RWPE1 (cell line): Measurements from ENCODE around the gene TOR2A.

Experiments used
- CTCF ChIA-PET: fragments of 350-600 bp; sonication (Branson Sonifier 250); formaldehyde crosslinking; extraction: SDS; loops from one replicate; lab custom pipeline; 2021; lab: Yijun Ruan, JAX
- POLR2A ChIA-PET: fragments of 400-600 bp; formaldehyde crosslinking; extraction: SDS; loops from one replicate; lab custom pipeline; 2020; ENCODE audit warnings: antibody characterized with exemption; ENCODE audit not compliant: low non-redundant PET; lab: Yijun Ruan, JAX
- DNase-seq: peaks from one replicate; pipeline ENCODE4 v3.0.0; 2012; ENCODE audit warnings: low spot score
- H3K27ac ChIP-seq: fragments of 450-650 bp; 2 replicates; pipeline ENCODE4 v1.5.1; 2017
- CTCF ChIP-seq: fragments of 450-650 bp; conservative IDR thresholded peaks from 2 replicates; pipeline ENCODE4 v1.5.1; 2017; ENCODE audit warnings: low read depth, mild to moderate bottlenecking

TOR2A gene

DNA sequence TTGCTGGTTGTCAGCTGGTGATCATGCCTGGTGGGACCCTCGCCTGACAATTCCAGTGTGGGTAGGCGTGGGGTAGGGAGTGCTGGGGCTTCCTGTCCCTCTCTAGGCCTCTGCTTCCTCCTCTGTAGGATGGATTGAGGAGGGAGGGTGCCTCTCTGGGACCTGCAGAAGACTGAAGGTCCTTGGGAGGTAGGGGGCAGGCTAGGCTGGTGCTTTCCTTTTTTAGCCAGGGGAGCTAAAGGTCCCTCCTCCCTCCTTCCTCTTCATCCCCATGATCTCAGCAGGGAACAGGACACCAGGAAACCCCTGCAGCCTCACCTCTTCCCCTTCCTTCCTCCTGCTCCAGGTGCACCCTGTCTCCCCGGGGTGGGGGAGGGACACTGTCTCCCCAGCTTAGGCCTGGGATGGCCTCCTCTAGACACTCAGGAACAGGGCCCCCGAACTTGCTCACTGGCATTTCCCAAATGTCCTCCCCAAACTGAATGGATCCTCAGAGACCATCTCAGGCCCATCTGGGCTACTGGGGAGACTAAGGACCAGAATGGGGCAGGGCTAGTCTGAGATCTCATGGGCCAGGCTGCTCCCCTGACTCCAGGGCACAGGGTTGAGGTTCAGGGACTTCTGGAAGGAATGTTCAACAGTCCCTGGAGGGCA, 35.0 kb upstream of the TOR2A start:
- CTCF ChIA-PET, result interaction anchor here (0.6 to 1.4 kb wide), 3 partner anchors 31 to 173 kb away, joined by 3 to 4 read pairs (median 3); partner anchors contain the start of gene TOR2A
- POLR2A ChIA-PET, result interaction anchor here (1.6 kb wide), 1 partner anchor 35 kb away, joined by 6 read pairs; the partner anchor contains the start of gene TOR2A
- no peak for TF ChIP-seq CTCF
- H3K27ac ChIP-seq, result peak overlapping the region; percentile 61
- no peak for DNase-seq

- no peak for TF ChIP-seq CTCF
- POLR2A ChIA-PET, result no interaction called here
- CTCF ChIA-PET, result interaction anchor here (0.6 to 1.4 kb wide), 2 partner anchors 35 to 174 kb away, joined by 3 read pairs; partner anchors contain the start of gene TOR2A
- no peak for DNase-seq
- H3K27ac ChIP-seq, result no peak overlapping the region
Measured at GRCh38 chr9:127769101-127769500, 34.0 kb upstream of the TOR2A start.

- no peak for TF ChIP-seq CTCF
- peak overlapping the region; percentile 4; the same call in 1 of the 2 replicates for H3K27ac ChIP-seq
- ChIA-PET POLR2A (no interaction called here), CTCF (interaction anchor here (1.4 kb wide), 1 partner anchor 34 kb away, joined by 3 read pairs; the partner anchor contains the start of gene TOR2A)
- no peak for DNase-seq
Measured at GRCh38 chr9:127768698-127769097, 33.6 kb upstream of the TOR2A start.

GRCh38 chr9:127767909-127768331, 32.8 kb upstream of the TOR2A start:
- H3K27ac ChIP-seq, result no peak overlapping the region; the same call in 1 of the 2 replicates
- DNase-seq, result no peak
- no peak for TF ChIP-seq CTCF
- CTCF ChIA-PET, result no interaction called here
- POLR2A ChIA-PET, result no interaction called here

DNA sequence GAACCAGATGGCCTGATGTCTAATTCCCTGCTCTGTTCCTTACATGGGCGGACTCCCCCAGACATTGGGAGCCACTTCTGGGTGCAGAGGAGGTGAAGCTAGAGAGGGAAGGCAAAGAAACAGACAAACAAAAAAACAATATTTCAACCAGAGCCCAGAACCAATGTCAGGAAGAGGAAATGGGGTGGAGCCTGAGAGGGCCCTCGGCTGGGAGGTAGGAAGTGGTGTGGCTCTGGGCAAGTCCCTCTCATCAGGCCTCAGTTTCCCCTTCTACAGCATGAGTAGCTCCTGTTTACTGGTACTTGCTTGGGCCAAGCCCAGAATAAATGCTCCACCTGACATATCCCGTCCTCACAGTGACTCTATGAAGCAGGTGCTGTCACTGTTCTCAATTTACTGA, 32.3 kb upstream of the TOR2A start:
- CTCF ChIA-PET, result interaction anchor here (0.8 to 1.0 kb wide), 3 partner anchors 17 to 84 kb away, joined by 3 to 4 read pairs (median 4); no protein-coding TSS in a partner anchor
- H3K27ac ChIP-seq, result no peak overlapping the region
- POLR2A ChIA-PET, result no interaction called here
- TF ChIP-seq CTCF, result no peak
- DNase-seq, result no peak

DNA sequence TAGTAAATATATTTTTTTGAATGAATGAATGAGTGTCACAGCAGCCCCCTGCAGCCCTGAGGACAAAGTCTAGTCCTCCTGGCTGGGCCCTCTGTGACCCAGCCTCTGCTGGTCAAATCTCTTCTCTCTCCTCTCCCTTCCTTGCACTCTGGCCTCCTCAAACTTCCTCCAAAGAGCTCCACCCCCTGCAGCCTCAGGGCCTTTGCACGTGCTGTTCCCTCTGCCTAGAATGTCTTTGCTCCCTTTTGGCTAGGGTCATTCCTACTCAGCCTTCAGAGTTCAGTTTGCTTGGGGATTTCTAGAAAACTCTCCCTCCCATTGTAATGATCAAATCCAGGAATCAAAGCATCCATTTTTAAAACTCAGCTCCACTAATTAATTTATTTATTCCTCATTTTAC, 30.3 kb upstream of the TOR2A start:
- DNase-seq, result no peak
- ChIA-PET CTCF (interaction anchor here (0.6 to 1.1 kb wide), 2 partner anchors 19 to 707 kb away, joined by 3 to 5 read pairs; no protein-coding TSS in a partner anchor), POLR2A (no interaction called here)
- no peak overlapping the region for H3K27ac ChIP-seq
- TF ChIP-seq CTCF, result no peak
